Activated CD8-positive, alpha-beta memory T cell treated with anti-CD3 and anti-CD28 coated beads, Interleukin-2, amount 50 U/mL, for 1 hour (primary cell): ENCODE results near the gene ASB13.

ENCODE experiments used
- DNase-seq: peaks from one replicate; pipeline ENCODE4 v3.0.0-alpha.2; 2020; ENCODE audit errors: extremely low read depth

The ASB13 gene, protein sequence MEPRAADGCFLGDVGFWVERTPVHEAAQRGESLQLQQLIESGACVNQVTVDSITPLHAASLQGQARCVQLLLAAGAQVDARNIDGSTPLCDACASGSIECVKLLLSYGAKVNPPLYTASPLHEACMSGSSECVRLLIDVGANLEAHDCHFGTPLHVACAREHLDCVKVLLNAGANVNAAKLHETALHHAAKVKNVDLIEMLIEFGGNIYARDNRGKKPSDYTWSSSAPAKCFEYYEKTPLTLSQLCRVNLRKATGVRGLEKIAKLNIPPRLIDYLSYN

DNA sequence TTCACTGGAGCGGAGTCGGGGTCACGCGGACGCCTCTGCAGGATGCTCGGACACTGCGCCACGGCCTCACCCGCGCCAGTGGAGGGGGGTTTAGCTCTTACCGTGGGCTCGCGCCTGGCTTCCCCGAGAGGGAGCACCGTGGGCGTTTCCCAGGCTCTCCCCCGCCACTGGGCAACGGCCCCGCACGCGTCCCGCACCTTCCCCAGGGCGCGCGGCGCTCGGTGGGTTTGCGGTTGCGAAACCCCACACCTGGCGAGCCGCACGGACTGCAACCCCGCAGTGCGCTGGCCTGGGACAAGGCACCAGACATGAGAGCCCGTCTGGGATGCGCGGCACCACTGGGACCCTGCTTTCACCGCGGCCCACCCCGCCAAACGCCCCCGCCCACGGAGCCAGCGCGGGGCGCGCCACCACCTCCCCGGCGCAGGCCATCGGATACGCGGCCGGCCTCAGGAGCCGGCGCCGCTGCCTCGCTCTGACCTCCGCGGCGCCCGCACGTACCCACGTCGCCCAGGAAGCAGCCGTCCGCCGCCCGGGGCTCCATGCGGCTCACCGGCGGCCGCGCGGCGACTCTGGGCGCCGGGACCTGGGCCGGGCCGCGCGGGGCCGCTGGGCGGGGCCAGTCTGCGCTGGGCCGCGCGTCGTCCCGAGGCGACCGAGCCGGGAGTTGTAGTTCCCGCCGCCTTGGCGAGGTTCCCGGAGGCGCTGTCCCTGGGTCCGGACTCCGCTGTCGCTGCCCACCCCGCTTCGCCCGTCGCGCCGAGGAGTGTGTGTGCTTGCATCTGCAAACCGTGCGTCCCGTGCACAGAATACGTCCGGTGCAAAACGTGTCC lies at the start of gene ASB13:
Gene ASB13 (minus strand): TSS at position 588 of the 833 bp plus-strand sequence. CDS start 44 bp downstream, at position 544.
- DNase-seq = no peak

DNA sequence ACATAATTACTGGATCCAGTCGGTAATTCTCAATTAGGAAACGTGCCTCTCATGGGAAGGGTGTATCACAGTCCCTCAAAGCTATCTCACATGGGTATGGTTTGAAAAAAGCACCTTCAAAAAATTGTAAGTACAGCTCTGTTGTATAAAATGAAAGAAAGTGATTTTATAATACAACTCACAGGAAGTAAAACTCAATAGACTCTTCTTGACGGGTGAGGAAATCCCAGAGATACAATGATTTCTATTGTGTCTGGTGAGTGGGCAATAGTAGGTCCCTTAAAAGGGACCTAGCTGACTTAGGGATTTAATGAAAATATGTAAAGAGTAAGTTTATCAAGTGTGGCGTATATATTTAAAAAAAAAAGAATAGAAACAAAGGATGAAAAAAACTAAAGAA lies 45.2 kb upstream of the ASB13 start:
- DNase-seq = no peak

DNA sequence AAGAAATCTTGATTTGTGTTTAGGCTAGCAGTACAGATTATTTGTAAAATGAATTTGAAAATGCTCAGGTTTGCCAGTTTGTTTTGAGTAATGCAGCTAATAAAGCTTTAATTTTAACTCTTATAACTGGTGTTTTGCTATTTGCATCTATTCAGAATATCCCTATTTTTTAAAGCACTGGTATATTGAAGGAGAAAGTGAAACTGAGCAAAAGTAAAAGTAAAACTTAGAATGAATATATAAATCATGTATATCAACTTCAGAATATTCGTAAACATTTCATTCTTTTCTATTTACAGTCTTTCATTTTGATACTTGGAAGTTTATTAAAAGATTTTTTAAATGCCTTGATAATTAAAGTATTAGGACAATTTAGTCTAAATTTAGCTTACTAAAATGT lies 44.5 kb upstream of the ASB13 start:
- DNase-seq = no peak

DNA sequence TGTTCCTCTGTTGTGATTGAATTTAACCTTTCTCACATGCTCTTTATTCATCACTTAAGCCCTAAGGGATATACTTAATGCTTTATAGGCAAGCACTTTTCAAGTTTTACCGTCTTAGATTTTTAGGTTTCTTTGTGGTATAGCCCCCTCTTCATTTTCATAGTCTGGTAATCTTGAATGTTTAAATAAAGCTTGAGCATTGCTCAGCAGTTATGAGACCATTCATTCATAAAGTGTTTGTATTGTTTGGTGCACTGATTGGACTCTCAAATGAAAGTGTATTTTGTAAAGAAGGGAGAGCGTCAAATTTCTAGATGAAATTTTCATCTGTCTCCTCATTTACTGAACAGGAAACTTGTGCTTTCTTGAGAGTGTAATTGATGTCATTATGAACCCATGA lies 43.5 kb upstream of the ASB13 start:
- DNase-seq = no peak

DNA sequence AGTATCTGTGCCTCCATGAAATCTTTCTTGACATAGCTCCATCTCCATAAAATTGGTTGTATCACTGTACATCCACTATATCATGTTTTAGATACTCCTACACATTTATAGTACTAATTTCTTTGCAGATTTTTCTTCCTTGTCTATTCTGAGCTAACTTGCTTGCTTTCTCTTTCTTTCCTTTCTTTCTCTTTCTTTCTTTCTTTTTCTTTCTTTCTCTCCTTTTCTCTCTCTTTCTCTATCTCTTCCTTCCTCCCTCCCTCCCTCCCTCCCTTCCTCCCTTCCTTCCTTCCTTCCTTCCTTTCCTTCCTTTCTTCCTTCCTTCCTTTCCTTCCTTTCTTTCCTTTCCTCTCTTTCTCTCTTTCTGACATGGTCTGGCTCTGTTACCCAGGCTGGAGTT lies 42.0 kb upstream of the ASB13 start:
- no peak for DNase-seq

DNA sequence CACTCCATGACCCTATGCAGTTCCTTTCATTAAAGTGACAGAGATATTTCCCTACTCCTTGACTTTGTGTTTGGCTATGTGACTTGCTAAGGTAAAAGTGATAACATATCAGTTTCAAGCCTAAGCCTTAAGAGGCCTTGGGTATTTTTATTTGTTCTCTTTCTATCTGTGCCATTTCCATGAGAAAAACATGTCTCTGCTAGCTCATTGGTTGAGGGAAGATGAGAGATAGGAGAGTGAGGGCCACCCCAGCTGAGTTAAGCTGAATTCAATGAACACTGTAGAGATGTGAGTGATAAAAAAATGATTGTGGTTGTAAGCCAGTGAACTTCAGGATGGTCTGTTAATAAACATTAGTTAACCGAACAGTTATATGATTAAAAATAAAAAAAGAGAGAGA lies 31.7 kb upstream of the ASB13 start:
- DNase-seq = no peak

DNA sequence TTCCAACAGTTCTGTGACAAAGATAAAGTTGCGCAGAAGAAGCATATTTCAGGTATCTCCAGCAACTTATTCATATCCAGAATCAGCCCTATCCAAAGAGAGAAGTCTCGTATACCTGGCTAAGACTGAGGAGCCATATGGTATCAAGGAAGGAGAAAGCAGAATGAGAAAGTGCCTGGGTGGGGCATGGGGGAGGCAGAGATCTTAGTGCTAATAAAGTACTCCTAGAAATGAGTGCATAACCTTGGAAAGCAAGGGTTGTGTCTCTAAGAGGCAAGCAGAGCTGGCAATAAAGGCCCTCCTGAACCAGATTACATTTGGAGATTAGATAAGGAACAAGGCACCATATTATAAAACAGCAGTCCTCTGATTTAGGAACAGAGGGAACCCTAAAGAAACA lies 30.9 kb upstream of the ASB13 start:
- DNase-seq = no peak

DNA sequence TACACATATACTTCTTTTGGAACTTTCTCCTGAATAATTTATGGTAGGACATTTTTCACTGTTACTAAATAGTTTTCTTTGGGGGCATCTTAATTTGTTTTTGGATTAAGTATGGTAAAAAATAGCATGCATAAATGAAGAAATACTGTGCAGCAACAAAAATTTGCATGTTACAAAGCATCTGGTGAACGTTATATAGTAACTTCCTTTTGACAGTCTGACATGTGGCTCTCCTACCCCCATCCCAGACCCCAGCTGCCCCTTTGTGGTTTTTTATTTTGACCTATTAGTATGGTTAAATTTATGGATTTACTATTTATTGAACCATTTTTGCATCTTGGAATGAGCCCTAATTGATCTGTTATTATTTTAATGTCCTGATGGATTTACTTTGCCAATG lies 28.2 kb upstream of the ASB13 start:
- no peak for DNase-seq

DNA sequence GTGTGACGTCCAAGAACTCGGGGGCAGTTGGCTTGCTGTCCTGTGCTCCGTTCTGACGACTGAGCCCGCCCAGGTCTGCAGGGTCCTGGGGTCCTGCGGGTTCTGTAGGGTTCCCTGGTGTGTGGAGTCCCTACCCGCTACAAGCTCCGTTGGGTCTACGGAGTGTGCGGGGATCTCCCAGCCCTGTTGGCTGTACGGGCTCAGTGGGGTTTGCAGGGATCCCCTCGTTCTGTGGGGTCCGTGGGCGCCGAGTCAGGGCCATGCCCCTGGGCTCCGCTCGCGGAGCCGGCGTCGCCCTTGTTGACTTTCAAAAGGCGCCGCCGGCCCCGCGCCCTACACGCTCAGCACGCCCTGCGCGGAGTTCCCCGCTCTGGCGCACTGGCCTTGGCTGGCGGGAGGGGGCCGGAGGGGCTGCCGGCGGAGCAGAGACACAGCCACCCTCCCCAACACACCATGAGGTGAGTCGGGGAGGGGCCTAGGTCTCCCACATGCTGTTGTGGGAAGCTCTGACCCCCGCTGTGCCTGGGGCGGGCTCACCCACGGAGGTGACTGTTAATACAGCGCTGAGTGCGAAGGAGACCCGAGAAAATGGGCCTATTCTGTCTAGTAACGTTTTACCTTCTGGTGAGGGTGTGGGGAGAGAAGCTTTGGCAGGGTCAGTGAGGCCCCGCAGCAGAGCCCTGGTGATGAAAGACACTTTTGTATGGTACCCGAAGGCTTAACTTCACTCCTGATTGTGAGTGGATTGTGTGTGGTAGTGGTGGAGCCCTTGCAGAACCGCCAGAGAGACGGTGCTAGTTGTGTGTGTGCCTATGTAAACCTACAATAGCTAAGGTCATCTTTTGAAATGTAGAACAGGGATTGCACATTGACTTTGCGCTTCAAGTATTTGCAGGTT lies 26.3 kb upstream of the ASB13 start:
- DNase-seq = no peak

DNA sequence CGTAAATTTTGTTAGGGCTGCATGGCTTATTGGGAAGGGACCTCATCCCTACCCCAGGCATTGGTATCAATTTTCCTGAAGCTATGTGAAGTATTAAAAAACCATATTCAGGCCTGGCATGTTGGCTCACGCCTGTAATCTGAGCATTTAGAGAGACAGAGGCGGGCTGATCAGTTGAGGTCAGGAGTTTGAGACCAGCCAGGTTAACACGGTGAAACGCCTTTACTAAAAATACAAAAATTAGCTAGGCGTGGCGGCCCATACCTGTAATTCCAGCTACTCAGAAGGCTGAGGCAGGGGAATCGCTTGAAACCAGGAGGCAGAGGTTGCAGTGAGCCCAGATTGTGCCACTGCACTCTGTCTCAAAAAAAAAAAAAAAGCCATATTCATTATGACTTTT lies 25.4 kb upstream of the ASB13 start:
- DNase-seq = no peak

DNA sequence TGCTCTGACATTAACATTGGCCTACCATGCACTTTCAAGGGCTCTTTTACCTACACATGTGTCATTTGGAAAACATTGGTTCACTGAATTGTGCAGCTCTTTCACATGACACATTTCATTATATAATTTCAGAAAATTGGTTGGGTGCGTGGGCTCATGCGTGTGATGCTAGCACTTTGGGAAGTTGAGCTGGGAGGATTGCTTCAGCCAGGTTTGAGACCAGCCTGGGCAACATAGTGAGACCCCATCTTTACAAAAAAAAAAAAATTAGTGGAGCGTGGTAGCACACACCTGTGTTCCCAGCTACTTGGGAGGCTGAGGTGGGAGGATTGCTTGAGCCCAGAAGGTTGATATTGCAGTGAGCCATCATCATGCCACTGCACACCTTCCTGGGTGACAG lies 22.2 kb upstream of the ASB13 start:
- DNase-seq = no peak

DNA sequence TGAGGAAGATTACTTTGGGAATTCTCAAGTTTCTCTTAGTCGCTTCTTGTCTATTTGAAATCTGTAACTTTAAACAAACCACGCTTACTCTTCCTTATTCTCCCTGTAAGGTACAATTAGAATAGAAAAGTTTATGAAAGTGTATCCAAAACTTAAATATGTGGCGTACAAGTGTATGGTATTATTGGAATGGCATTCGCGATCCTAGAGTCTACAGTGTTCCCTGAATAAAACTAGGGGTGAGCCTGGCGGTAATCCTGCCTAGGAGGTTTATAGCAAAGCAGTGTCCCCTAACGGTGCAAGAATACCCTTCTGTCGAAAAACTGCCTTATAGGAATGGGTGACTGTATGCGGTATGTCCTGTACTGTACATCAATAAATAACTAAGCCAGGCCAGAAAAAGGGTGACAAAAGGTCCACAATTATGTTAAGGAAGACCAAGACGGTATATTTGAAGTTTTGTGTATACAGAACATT lies 19.4 kb upstream of the ASB13 start:
- no peak for DNase-seq

DNA sequence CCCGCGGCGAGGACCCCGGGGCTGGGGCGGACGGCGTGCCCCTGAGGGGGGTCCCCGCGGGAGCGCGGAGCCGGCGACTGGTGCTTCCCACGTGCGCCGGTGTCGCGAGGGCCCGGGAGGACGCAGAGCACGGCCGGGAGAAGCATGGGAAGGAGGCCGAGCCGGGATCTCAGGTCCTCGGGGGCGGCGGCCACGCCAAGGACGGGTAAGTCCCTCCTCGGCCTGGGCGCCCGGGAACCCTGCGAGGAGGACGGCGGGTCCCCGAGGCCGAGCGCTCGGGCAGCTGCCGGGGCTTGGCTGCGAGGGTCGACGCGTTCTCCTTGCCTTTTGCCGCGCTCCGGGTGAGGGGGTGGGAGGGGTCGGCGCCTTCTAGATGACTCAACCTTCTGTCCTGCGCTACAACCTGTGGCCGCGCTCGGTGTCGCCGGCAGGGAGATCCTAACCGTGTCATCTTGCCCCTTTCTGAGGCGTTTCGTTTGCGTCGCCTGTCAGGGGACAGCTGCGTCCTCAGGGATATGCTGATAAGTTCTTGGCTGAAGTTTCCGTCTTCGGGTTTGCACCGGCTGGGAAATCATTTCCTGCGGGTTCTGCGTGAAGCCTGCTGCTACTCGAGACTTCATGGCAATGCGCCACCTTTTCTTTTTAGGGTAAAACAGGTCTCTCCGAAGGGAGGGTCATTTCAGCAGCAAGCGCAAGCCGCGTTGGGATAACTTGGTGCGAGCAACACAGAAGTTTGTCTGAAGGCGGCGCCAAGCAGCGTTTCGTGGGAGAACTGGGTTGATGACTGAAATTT lies 18.8 kb upstream of the ASB13 start:
- no peak for DNase-seq

DNA sequence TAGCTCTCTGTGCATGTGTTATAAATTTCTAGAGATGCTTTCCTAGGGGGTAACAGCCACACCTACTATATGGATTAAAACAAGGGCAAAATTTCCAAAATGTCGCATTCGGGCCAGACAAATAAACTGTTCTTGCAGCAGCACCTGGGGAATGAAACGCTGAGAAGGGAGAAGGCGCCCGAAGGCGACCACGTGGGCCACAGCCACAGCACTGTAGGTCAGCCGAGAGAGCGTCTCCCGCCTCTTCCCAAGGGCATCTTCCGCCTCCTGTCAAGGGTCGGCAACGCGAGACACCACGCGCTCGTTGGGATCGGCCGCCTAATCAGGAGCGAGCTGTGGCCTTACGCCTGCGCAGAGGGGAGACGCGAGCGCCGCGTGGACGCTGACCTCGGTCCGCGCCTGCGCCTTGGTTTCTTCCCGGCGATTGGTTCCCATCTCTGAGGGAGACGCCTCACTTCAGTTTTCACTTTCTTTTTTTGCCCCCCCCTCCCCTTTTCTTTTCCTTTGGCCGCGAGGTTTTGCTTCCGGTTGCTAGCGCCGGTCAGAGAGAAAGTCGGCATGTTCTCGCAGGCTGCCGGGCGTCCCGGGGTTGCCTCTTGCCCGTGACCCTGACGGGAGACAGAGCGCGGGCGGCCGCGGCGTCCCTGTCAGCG lies 18.0 kb upstream of the ASB13 start, which contains the start of gene TASOR2:
Gene TASOR2 (plus strand): TSS at position 521 of the 653 bp plus-strand sequence. CDS start 35,805 bp downstream, outside the sequence.
- peak; percentile 93 for DNase-seq

DNA sequence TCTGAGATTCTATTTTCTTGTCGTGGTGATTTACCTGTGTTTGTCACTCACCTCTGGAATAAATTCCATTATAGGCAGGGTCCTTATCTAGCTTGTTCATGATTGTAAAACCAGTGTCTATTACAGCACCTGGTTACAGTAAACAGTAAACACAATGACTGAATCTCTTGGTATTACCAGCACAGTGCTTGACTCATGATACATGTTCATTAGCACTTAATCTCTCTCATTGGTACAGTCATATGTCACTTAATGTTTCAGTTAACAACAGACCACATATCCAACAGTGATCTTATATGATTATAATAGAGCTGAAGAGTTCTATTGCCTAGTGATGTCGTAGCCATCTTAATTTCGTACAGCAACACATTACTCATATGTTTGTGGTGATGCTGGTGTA lies 16.7 kb upstream of the ASB13 start:
- DNase-seq = no peak

DNA sequence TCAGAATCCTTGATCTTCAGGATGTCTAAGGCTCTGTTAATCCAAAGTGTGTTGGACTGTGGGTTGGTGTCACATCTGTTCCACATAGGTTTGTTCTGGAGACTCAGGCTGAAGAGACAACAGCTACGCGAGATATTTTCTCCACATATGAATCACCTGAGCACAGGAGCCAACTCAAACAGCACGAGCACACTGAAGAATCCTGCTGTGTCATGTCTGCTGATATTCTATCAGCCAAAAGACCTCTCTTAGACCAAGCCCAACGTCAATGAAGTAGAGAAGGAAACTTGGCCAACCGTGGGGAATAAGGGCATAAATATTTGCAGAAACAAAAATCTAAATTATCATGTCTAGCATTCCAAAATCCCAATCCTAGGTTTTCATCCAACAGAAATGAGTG lies 15.5 kb upstream of the ASB13 start:
- no peak for DNase-seq

DNA sequence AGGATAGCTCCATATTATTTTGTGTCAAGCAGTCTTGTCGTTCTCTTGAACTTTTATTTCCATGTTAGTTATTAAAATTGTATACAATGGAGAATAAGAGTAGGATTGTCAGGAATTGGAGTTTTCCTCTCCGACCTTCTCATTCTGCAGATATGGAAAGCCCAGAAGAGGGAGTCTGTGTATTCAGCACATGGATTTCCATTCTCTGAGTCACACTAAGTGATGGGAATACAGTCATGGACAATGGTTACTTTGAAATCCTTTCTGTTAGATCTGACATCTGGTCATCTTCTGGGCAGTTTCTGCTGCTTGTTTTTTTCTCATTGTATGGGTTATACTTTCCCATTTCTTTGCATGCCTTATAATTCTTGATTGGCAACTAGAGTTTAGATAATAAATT lies 13.2 kb upstream of the ASB13 start:
- no peak for DNase-seq

DNA sequence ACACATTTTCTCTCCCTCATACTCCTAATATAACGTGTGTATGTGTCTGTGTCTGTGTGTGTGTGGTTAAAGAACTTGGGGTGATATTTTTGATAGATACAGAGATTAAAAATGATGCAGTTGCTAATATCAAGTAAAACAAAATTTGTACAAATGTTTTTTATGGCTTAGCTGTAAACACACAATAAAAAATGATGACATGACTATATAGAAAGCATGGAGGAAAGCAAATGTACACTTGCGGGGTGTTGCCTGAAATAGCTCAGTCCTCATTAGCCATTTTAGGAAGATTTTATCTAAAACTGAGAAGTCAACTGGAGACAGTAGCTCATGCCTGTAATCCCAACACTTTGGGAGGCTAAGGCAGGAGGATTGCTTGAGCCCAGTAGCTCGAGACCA lies 12.6 kb upstream of the ASB13 start:
- no peak for DNase-seq

DNA sequence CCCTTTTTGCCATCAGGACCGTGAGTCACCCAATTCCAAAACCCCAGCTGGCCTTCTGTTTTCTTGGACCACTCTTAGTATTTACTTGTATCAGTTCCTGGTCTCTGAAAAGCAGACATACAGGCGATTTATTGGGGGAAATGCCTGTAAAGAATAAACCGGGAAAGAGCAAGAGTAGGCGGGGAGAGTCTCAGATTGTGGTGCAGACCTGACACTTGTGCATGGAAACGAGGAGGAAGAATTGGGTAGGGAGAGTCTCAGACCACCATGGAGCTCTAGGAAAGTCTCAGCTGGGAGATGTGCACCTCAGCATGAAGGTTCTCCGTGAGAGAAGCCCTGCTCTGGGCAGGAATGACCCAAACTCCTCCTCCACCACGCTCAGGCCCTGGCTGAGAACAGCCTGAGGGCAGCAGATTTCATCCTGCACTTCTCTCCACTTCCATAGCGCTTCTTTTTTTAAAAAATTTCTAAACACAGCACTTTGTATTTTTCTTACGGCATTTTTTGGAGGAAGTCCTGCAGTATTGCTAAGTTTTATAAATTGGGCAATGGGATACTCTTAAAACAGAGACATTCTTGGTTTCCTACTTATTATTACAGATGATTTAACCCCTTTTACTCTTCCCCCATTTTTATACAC lies 12.1 kb upstream of the ASB13 start:
- DNase-seq = no peak

DNA sequence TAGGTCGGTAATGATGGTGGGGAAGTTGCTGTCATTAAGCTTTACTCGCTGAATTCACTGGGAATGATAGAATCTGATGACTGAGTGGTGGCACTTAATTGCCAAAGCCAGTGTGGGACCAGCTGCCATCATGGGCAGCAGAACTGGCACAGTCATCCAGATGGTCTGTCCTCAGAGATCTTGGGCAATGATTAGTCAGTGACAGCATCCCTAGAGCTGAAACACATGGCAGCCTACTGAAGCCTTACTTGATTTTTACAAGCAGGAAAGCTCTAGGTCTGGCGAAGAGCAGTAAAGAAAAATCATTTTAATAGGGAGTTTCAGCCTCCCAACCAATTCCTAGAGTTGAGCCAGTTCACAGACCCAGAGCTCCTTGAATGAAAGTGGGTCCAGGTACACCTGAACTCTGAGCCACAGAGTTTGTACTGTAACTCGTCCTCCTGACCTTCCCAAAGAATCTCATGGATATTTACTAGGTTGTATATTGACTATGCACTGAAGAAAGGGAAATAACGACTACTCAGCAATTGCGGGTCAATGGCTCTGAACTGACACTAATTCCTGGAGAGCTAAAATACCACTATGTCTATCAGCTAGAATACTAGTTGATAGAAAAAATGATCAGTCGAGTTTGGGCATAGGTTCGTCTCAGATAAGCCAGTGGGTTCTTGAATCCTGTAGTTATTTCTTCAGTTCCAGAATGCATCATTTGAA lies 4.4 kb upstream of the ASB13 start:
- no peak for DNase-seq
